ENCODE data around the gene NMT2.

The NMT2 gene

DNA sequence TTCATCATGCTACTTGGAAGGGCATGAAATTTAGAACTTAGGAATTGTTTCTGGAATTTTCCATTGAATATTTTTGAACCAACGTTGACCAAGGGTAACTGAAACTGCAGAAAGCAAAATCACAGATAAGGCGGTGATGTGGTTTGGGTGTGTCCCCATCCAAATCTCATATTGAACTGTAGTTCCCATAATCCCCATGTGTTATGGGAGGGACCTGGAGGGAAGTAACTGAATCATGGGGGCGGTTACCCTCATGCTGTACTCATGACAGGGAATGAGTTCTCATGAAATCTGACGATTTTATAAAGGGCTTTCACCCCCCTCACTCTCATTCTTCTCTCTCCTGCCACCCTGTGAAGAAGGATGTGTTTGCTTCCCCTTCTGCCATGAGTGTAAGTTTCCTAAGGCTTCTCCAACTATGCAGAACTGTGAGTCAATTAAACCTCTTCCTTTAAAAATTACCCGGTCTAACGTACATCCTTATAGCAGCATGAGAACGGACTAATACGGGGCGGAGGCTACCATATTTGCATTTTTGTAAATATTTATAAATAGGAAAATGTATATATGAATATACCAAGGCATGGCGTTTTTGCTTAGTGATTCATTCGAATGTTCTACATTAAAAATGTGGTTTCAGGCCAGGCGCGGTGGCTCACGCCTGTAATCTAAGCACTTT is 12.4 kb downstream of the NMT2 start:
- TF ChIP-seq, protein P1, sequence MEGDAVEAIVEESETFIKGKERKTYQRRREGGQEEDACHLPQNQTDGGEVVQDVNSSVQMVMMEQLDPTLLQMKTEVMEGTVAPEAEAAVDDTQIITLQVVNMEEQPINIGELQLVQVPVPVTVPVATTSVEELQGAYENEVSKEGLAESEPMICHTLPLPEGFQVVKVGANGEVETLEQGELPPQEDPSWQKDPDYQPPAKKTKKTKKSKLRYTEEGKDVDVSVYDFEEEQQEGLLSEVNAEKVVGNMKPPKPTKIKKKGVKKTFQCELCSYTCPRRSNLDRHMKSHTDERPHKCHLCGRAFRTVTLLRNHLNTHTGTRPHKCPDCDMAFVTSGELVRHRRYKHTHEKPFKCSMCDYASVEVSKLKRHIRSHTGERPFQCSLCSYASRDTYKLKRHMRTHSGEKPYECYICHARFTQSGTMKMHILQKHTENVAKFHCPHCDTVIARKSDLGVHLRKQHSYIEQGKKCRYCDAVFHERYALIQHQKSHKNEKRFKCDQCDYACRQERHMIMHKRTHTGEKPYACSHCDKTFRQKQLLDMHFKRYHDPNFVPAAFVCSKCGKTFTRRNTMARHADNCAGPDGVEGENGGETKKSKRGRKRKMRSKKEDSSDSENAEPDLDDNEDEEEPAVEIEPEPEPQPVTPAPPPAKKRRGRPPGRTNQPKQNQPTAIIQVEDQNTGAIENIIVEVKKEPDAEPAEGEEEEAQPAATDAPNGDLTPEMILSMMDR (IDR thresholded peaks at IDR 0.05; ENCODE audit: low read depth, low read length, missing control alignments) = no peak
- no peak overlapping the region for H3K4me3 ChIP-seq (replicated peaks; ENCODE audit: low read depth, low read length)
- no peak for DNase-seq (ENCODE audit: extremely low read depth, low read depth)

DNA sequence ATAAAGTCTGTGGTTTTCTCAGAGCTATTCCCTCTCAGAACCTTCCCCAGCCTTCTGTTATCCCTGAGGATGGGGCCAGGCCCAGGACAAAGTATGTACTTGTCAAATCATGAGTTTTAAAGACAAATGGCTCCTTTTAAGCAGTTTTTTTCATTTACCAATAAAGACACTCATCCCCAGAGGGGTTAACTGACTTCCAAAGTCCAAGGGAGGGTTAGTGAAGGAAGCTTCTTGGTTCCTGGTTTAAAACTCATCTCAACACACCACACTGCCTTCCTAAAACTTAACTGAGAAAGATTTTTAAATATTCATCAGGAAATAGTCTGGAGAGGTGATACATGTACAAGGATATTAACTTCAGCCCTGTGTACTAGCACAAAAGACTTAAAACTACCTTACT is 15.9 kb downstream of the NMT2 start:
- TF ChIP-seq, protein P1 (IDR thresholded peaks at IDR 0.05; ENCODE audit: low read depth, low read length, missing control alignments) = no peak
- DNase-seq (ENCODE audit: extremely low read depth, low read depth) = no peak
- H3K4me3 ChIP-seq (replicated peaks; ENCODE audit: low read depth, low read length) = no peak overlapping the region

DNA sequence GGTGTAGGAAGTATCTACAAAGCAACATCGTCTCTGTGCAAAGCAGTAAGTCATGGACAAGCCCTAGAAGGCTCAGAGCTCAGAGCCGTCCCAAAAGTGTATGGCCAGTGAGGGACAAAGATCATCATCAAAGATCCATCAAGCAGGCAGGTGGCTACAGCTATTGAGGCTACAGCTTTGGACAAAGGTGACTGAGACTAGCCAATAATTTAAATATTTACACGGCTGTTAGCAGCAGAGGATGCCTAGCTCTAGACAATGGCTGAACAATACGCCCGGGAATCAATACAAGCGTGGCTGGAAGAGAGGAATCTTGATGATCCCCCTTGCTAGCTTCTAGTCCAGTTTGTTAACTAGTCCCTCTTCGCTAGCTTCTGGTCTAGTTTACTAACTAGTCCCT is 17.9 kb downstream of the NMT2 start:
- DNase-seq (ENCODE audit: extremely low read depth, low read depth) = no peak
- no peak overlapping the region for H3K4me3 ChIP-seq (replicated peaks; ENCODE audit: low read depth, low read length)
- TF ChIP-seq, protein P1 (IDR thresholded peaks at IDR 0.05; ENCODE audit: low read depth, low read length, missing control alignments) = no peak

DNA sequence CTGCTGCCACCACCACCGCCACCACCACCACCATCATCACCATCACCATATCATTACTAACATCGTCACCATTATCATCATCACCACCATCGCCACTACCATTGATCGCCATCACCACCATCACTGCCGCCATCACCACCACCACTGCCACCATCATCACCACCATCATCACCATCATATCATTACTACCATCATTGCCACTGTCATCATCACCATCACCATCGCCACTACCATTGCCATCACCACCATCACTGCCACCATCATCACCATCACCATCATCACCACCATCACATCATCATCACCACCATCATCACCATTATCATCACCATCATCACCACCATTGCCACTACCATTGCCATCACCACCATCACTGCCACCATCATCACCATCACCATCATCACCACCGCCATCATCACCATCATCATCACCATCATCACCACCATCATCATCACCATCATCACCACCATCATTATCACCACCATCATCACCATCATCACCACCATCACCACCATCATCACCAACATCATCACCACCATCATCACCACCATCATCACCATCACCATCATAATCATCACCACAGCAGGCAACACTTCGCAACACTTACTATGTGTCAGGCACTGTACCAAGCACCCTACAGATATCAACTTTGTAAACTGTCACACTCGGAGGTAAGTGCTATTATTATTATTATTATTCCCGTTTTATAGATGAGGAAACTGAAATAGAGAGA is 19.3 kb downstream of the NMT2 start:
- no peak for DNase-seq (ENCODE audit: extremely low read depth, low read depth)
- no peak overlapping the region for H3K4me3 ChIP-seq (replicated peaks; ENCODE audit: low read depth, low read length)
- TF ChIP-seq, protein P1 (IDR thresholded peaks at IDR 0.05; ENCODE audit: low read depth, low read length, missing control alignments) = no peak

DNA sequence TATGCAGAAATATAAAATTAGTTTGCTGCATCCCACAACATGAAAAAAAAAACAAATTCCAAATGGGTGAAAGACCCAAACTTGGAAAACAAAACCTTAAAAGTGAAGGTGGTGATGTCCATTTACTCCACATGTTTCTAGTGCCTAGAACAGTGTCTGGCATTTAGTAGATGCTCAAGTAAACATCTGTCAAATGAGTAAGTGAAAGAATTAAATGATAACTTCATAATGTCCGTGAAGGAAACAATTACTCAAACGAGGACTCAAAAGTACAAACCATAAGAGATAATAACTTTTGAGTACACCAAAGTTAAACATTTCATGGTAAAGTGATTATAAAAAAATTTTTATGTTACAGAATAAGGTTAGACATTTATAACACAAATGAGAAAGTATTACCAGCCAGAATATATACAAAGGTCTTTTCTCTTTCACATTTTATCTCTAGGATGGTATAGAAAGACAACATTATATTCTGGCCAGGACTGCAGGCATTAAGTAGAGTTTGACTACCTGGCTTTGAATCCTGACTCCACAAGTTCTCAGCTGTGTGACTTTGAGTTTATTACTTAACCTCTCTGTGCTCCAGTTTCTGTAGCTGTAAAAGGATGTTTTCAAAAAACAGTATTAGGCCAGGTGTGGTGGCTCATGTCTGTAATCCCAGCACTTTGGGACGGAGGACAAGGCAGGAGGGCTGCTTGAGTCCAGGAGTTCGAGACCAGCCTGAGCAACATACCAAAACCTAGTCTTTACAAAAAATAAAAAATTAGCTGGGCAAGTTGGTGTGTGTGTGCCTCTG is 20.7 kb downstream of the NMT2 start:
- no peak for DNase-seq (ENCODE audit: extremely low read depth, low read depth)
- H3K4me3 ChIP-seq (replicated peaks; ENCODE audit: low read depth, low read length) = no peak overlapping the region
- TF ChIP-seq, protein P1 (IDR thresholded peaks at IDR 0.05; ENCODE audit: low read depth, low read length, missing control alignments) = no peak

DNA sequence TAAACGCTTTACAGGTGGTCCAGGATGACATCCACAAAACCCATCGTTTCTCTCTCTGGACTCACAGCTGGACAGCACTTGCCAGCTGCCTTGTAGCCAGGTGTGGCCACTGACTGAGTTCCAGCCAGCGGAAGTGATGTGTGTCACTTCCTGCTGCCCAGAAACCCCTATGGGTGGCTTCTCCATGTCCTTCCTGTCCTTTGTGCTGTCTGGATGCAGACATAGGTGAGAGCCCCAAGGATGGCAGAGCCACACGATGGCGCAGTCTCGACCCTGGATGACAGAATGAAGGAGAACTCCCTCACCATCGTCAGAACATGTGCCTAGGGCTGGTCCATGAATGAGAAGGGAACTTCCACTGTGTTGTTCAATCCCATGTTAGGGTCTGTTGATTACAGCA is 22.1 kb downstream of the NMT2 start:
- no peak for DNase-seq (ENCODE audit: extremely low read depth, low read depth)
- TF ChIP-seq, protein P1 (IDR thresholded peaks at IDR 0.05; ENCODE audit: low read depth, low read length, missing control alignments) = no peak
- H3K4me3 ChIP-seq (replicated peaks; ENCODE audit: low read depth, low read length) = no peak overlapping the region
